ENCODE measurements around the gene FUT2. TPM values are rescaled to one million over a fixed set of nuclear protein-coding genes. Genes with fewer than 3 reads are reported as not detected.
A peak's percentile ranks its signal among the peaks of the same experiment; 100 is the strongest.

The FUT2 gene
- total and polyA plus RNA-seq, 2 of the 13 experiments (the other 11 are each of a cell fraction or from before 2014, with no cell fraction given) = 0.07 TPM; not detected in 1

DNA sequence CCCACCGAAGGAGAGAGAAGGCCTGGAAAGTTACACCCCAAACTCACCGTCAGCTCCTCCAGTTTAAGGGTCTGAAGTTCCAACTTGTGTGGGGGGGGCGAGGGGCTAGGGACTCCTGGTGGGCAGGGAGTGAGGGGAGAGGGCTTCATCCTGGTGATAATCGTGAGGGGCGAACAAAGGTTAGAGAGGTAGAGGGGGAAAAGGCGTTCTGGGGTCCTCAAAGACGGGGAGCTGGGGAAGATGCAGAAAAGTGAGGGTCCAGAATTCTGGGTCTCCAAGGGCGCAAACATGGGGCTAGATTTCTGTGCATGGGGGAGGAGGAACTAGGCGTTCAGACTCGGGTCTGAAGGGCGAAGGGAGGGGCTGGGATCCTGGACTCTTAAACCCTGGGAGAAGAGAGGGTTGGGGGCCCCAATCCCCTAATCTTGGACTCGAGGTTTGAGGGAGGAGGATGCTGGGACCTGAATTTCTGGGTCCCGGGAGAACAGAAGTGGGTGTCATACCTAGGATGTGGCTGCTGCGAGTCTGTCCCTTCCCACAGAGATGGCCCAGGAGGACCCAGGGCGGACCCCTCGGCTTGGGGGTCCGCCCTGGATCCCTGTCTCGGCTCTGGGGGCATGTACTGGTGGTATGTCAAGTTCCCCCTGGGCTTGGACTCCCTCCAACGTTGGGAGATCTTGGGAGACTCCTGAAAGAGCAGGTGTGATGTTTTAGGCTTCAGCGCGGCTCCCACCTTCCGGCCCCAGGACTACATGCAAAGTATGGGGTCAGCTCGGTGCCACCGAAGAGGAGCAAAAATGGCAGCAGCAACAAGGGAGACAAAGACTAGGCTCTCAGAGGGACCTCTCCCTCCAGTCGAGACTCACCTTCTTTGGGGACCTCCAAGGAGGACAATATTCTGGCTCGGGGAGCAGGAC, 19.2 kb downstream of the FUT2 start (continued):
- TF ChIP-seq, protein P1, sequence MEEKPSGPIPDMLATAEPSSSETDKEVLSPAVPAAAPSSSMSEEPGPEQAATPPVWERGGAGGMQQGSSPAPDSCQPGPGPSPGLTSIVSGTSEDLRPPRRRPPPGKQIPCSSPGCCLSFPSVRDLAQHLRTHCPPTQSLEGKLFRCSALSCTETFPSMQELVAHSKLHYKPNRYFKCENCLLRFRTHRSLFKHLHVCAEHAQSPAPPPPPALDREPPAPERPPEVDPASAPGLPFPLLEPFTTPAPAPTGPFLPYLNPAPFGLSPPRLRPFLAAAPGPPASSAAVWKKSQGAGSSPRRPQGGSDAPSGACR (CRISPR knock-in tag; IDR thresholded peaks at IDR 0.05) = 0 out of 2 replicates have a peak, but pooled peaks have one; percentile 43

DNA sequence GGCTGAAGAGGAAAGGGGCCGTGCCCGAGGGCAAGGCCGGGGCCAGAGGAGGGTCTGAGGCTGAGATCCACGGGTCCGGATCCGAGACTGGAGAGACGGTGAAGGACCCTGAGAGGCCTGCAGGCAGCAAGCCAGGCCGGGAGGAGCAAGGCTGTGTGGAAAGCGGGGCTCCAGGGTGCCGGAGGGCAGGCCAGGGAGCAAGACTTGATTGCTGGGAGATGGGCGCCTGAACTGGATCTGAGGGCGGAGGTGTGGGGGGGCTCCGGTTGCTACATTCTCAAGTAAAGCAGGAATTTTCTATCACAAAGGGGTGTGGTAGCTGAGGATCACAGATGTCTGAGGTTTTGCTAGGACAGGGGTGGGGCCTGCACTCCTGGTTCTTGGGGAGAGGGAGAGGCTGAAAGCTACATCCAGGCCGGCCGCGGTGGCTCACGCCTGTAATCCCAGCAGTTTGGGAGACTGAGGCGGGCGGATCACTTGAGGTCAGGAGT, 20.0 kb downstream of the FUT2 start:
- Histone ChIP-seq H3K4me1 (ENCODE audit: insufficient read depth, low read length) (peaks cover 60% of the 10 kb centered on the region), H3K9me3 (ENCODE audit: low read length) (peaks cover 4% of the 10 kb centered on the region; the same call in 1 of the 2 replicates), H3K27me3 (ENCODE audit: control insufficient read depth in 1 of 2, insufficient read depth in 2 of 2, low read length in 2 of 2) (no peaks in the 10 kb centered on the region; a peak in 1 of 5 replicates), H4K20me1 (ENCODE audit: insufficient read depth, low read length) (no peaks in the 10 kb centered on the region), H3K9ac (ENCODE audit: insufficient read depth, low read depth, low read length) (peak overlapping the region; percentile 87), H2AFZ (ENCODE audit: low read length) (no peak overlapping the region), H3K79me2 (ENCODE audit: insufficient read depth, low read length) (peaks cover 5% of the 10 kb centered on the region), H3K4me2 (ENCODE audit: low read depth, low read length) (peak overlapping the region; percentile 99), H3K27ac (ENCODE audit: extremely low read length, insufficient read depth, low read length) (peak overlapping the region; percentile 91), H3K4me3 (replicated peaks in 1 of 3; ENCODE audit: insufficient read depth in 1 of 3, low read depth in 2 of 3, low read length in 3 of 3) (peak overlapping the region; percentile 60 to 88 (median 84)), H3K36me3 (replicated peaks in 1 of 2; ENCODE audit: control insufficient read depth in 1 of 2, insufficient read depth in 2 of 2, low read length in 2 of 2) (no peaks in the 10 kb centered on the region)
- BruUV-seq (replicated peaks) = no TSS peak
- in situ Hi-C loops (cut with HindIII; ENCODE audit: extremely low pct_ligation_motif_present, low pct_unique_long_range_greater_than_20kb) (no loop called here), intact Hi-C loops (cut with micrococcal nuclease; ENCODE audit: unreplicated experiment) (no loop called here)
- ChIA-PET CTCF (ENCODE audit: low intra/inter-chr PET ratio, low total read pairs) (no interaction called here), POLR2A (interaction anchor here (0.6 to 6.3 kb wide), 11 partner anchors 20 to 97 kb away, joined by 3 to 40 read pairs (median 3); partner anchors contain the start of genes FUT2, RPL18 and SPHK2)
- FAIRE-seq = no peak
- ATAC-seq = no peak
- 9% methylated on average over 19 of the region's 19 CpGs for WGBS (ENCODE audit: low lambda C conversion rate)
- no peak for DNase-seq (ENCODE audit: low spot score)
- TF ChIP-seq HHEX (CRISPR knock-in tag; IDR thresholded peaks at IDR 0.05) (no peak), SMARCC2 (IDR thresholded peaks at IDR 0.05) (no peak), ATF7 (IDR thresholded peaks at IDR 0.05) (no peak), ATF7 (CRISPR knock-in tag; IDR thresholded peaks at IDR 0.05) (no peak), AGO2 (optimal IDR thresholded peaks at IDR 0.05; ENCODE audit: low read depth, low read length) (peak; percentile 64), ZNF451 (CRISPR knock-in tag; IDR thresholded peaks at IDR 0.05) (0 out of 2 replicates have a peak, but pooled peaks have one; percentile 6), SUZ12 (IDR thresholded peaks at IDR 0.05; ENCODE audit: low read depth, low read length) (no peak), ZNF343 (CRISPR knock-in tag; IDR thresholded peaks at IDR 0.05) (no peak), BCL6 (CRISPR knock-in tag; IDR thresholded peaks at IDR 0.05) (no peak)
- TF ChIP-seq, protein P2, sequence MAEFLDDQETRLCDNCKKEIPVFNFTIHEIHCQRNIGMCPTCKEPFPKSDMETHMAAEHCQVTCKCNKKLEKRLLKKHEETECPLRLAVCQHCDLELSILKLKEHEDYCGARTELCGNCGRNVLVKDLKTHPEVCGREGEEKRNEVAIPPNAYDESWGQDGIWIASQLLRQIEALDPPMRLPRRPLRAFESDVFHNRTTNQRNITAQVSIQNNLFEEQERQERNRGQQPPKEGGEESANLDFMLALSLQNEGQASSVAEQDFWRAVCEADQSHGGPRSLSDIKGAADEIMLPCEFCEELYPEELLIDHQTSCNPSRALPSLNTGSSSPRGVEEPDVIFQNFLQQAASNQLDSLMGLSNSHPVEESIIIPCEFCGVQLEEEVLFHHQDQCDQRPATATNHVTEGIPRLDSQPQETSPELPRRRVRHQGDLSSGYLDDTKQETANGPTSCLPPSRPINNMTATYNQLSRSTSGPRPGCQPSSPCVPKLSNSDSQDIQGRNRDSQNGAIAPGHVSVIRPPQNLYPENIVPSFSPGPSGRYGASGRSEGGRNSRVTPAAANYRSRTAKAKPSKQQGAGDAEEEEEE (CRISPR knock-in tag; IDR thresholded peaks at IDR 0.05; ENCODE audit: borderline replicate concordance) = no peak
- TF ChIP-seq, protein P3, sequence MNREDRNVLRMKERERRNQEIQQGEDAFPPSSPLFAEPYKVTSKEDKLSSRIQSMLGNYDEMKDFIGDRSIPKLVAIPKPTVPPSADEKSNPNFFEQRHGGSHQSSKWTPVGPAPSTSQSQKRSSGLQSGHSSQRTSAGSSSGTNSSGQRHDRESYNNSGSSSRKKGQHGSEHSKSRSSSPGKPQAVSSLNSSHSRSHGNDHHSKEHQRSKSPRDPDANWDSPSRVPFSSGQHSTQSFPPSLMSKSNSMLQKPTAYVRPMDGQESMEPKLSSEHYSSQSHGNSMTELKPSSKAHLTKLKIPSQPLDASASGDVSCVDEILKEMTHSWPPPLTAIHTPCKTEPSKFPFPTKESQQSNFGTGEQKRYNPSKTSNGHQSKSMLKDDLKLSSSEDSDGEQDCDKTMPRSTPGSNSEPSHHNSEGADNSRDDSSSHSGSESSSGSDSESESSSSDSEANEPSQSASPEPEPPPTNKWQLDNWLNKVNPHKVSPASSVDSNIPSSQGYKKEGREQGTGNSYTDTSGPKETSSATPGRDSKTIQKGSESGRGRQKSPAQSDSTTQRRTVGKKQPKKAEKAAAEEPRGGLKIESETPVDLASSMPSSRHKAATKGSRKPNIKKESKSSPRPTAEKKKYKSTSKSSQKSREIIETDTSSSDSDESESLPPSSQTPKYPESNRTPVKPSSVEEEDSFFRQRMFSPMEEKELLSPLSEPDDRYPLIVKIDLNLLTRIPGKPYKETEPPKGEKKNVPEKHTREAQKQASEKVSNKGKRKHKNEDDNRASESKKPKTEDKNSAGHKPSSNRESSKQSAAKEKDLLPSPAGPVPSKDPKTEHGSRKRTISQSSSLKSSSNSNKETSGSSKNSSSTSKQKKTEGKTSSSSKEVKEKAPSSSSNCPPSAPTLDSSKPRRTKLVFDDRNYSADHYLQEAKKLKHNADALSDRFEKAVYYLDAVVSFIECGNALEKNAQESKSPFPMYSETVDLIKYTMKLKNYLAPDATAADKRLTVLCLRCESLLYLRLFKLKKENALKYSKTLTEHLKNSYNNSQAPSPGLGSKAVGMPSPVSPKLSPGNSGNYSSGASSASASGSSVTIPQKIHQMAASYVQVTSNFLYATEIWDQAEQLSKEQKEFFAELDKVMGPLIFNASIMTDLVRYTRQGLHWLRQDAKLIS (CRISPR knock-in tag; IDR thresholded peaks at IDR 0.05) = no peak
- TF ChIP-seq, protein P4, sequence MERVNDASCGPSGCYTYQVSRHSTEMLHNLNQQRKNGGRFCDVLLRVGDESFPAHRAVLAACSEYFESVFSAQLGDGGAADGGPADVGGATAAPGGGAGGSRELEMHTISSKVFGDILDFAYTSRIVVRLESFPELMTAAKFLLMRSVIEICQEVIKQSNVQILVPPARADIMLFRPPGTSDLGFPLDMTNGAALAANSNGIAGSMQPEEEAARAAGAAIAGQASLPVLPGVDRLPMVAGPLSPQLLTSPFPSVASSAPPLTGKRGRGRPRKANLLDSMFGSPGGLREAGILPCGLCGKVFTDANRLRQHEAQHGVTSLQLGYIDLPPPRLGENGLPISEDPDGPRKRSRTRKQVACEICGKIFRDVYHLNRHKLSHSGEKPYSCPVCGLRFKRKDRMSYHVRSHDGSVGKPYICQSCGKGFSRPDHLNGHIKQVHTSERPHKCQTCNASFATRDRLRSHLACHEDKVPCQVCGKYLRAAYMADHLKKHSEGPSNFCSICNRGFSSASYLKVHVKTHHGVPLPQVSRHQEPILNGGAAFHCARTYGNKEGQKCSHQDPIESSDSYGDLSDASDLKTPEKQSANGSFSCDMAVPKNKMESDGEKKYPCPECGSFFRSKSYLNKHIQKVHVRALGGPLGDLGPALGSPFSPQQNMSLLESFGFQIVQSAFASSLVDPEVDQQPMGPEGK (CRISPR knock-in tag; IDR thresholded peaks at IDR 0.05) = 0 out of 2 replicates have a peak, but pooled peaks have one; percentile 6
